GM19238 (cell line): Measurements from ENCODE around the gene MLYCD.

ENCODE experiments used
- DNase-seq: peaks from one replicate; pipeline ENCODE4 v3.0.0; 2011; ENCODE audit warnings: low spot score; ENCODE audit not compliant: insufficient read length

Gene MLYCD

GRCh38 chr16:83898463-83899271, at the start of gene MLYCD:
Gene MLYCD (plus strand): TSS chr16:83899115. CDS start chr16:83899145, 30 bp downstream.
- DNase-seq, result peak; percentile 98

GRCh38 chr16:83849421-83849820, 49.5 kb upstream of the MLYCD start:
- no peak for DNase-seq

- no peak for DNase-seq
Observed at GRCh38 chr16:83850947-83851346, 48.0 kb upstream of the MLYCD start.

- no peak for DNase-seq
Observed at GRCh38 chr16:83851473-83851872, 47.4 kb upstream of the MLYCD start.

- no peak for DNase-seq
Observed at GRCh38 chr16:83852774-83853173, 46.1 kb upstream of the MLYCD start.

GRCh38 chr16:83853834-83854233, 45.1 kb upstream of the MLYCD start:
- DNase-seq, result no peak

- DNase-seq, result no peak
Observed at GRCh38 chr16:83854420-83854819, 44.5 kb upstream of the MLYCD start.

GRCh38 chr16:83856792-83857191, 42.1 kb upstream of the MLYCD start:
- no peak for DNase-seq

GRCh38 chr16:83859265-83859664, 39.6 kb upstream of the MLYCD start:
- DNase-seq, result no peak

- no peak for DNase-seq
Observed at GRCh38 chr16:83862661-83863060, 36.3 kb upstream of the MLYCD start.

- no peak for DNase-seq
Observed at GRCh38 chr16:83863682-83864081, 35.2 kb upstream of the MLYCD start.

- DNase-seq, result no peak
Observed at GRCh38 chr16:83870830-83871229, 28.1 kb upstream of the MLYCD start.

GRCh38 chr16:83878838-83879237, 20.1 kb upstream of the MLYCD start:
- no peak for DNase-seq

GRCh38 chr16:83882163-83882885, 16.6 kb upstream of the MLYCD start:
- DNase-seq, result no peak

GRCh38 chr16:83886199-83886971, 12.5 kb upstream of the MLYCD start:
- DNase-seq, result no peak

- DNase-seq, result no peak
Observed at GRCh38 chr16:83887080-83887479, 11.8 kb upstream of the MLYCD start.

GRCh38 chr16:83887564-83887963, 11.4 kb upstream of the MLYCD start:
- DNase-seq, result no peak

- no peak for DNase-seq
Observed at GRCh38 chr16:83888672-83889044, 10.3 kb upstream of the MLYCD start.

GRCh38 chr16:83890359-83890758, 8.6 kb upstream of the MLYCD start:
- no peak for DNase-seq

- DNase-seq, result no peak
Observed at GRCh38 chr16:83891742-83892141, 7.2 kb upstream of the MLYCD start.

- no peak for DNase-seq
Observed at GRCh38 chr16:83895243-83895642, 3.7 kb upstream of the MLYCD start.

- DNase-seq, result no peak
Observed at GRCh38 chr16:83895942-83896341, 3.0 kb upstream of the MLYCD start.
